ENCODE results near the gene CPEB3. TPM values are rescaled to one million over a fixed set of nuclear protein-coding genes. Genes with fewer than 3 reads are reported as not detected.

The CPEB3 gene
- total and polyA plus RNA-seq, 2 experiments from 2014 or later, result 5.0 to 8.3 TPM

GRCh38 chr10:92094960-92095359 lies 195.9 kb downstream of the CPEB3 start:
- no peak for DNase-seq (ENCODE audit: low read depth in 1 of 2, low spot score in 1 of 2)
- no peak for TF ChIP-seq CTCF (IDR thresholded peaks at IDR 0.05; ENCODE audit: low read depth, low read length)
- Histone ChIP-seq H3K4me1 (ENCODE audit: low read depth) (peaks cover 3% of the 10 kb centered on the region), H3K27ac (no peak overlapping the region), H3K4me3 (no peak overlapping the region), H3K36me3 (no peaks in the 10 kb centered on the region), H3K27me3 (no peaks in the 10 kb centered on the region), H3K9me3 (ENCODE audit: low read depth) (no peaks in the 10 kb centered on the region)

DNA sequence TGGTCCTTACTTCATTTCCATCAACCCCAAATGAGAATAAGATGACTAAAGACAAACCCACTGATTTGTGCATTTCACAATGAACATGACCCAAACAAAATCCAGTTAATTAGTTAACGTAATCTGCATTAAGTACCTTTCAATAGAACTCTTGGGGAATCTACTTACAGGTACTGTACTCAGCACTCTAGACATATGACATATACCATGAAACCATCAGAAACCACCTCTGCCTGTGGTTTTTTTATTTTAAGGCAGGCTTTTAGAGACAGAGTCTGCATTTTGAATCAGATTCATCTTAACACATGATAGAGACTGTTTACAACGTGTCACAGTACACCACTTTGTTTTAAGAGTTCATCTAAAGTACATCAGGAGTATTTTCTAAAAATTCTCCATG lies 198.9 kb downstream of the CPEB3 start:
- H3K36me3 ChIP-seq, result no peaks in the 10 kb centered on the region
- H3K27me3 ChIP-seq, result no peaks in the 10 kb centered on the region
- H3K9me3 ChIP-seq (ENCODE audit: low read depth), result no peaks in the 10 kb centered on the region
- TF ChIP-seq CTCF (IDR thresholded peaks at IDR 0.05; ENCODE audit: low read depth, low read length), result no peak
- H3K4me1 ChIP-seq (ENCODE audit: low read depth), result peaks cover 11% of the 10 kb centered on the region
- no peak overlapping the region for H3K4me3 ChIP-seq
- DNase-seq (ENCODE audit: low read depth in 1 of 2, low spot score in 1 of 2), result no peak
- no peak overlapping the region for H3K27ac ChIP-seq

GRCh38 chr10:92087750-92088395 lies 203.0 kb downstream of the CPEB3 start:
- H3K27ac ChIP-seq, result no peak overlapping the region
- H3K27me3 ChIP-seq, result no peaks in the 10 kb centered on the region
- peaks cover 8% of the 10 kb centered on the region for H3K4me1 ChIP-seq (ENCODE audit: low read depth)
- peak; percentile 80 to 85 for DNase-seq (ENCODE audit: low read depth in 1 of 2, low spot score in 1 of 2)
- H3K9me3 ChIP-seq (ENCODE audit: low read depth), result no peaks in the 10 kb centered on the region
- peak; percentile 78 for TF ChIP-seq CTCF (IDR thresholded peaks at IDR 0.05; ENCODE audit: low read depth, low read length)
- H3K4me3 ChIP-seq, result no peak overlapping the region
- no peaks in the 10 kb centered on the region for H3K36me3 ChIP-seq

- Histone ChIP-seq H3K27ac (no peak overlapping the region), H3K36me3 (peaks cover 19% of the 10 kb centered on the region), H3K4me1 (ENCODE audit: low read depth) (no peaks in the 10 kb centered on the region), H3K27me3 (no peaks in the 10 kb centered on the region), H3K4me3 (no peak overlapping the region), H3K9me3 (ENCODE audit: low read depth) (no peaks in the 10 kb centered on the region)
- no peak for DNase-seq (ENCODE audit: low read depth in 1 of 2, low spot score in 1 of 2)
- no peak for TF ChIP-seq CTCF (IDR thresholded peaks at IDR 0.05; ENCODE audit: low read depth, low read length)
Observed at GRCh38 chr10:92082583-92083280, 208.1 kb downstream of the CPEB3 start.

DNA sequence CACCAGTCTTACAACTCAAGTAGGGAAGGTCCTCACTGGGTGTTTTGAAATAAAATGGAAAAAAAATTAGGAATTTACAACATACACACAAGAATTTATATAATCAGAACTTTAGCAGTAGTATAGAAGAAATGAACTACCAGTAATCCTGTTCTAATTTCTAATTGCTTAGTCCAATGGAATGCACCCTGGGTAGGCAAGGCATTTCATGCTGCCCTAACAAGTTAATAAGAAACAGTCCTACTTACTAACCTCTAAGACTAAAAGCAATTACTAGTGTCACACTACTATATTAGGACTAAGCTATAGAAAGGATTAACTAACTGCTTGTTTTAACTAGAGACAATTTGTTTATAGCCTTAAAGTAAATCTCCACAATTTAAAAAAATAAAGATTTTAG lies 209.2 kb downstream of the CPEB3 start:
- no peak for TF ChIP-seq CTCF (IDR thresholded peaks at IDR 0.05; ENCODE audit: low read depth, low read length)
- no peak for DNase-seq (ENCODE audit: low read depth in 1 of 2, low spot score in 1 of 2)
- no peak overlapping the region for H3K27ac ChIP-seq

More for the DNA sequence above, 209.2 kb downstream of the CPEB3 start:
- Histone ChIP-seq H3K4me1 (ENCODE audit: low read depth) (no peaks in the 10 kb centered on the region), H3K27me3 (no peaks in the 10 kb centered on the region), H3K36me3 (peaks cover 19% of the 10 kb centered on the region), H3K4me3 (no peak overlapping the region), H3K9me3 (ENCODE audit: low read depth) (no peaks in the 10 kb centered on the region)
